ENCODE results near the gene NPTX2. TPM values are rescaled to one million over a fixed set of nuclear protein-coding genes. Genes with fewer than 3 reads are reported as not detected.

NPTX2 gene
- total RNA-seq, 1 experiment from 2014 or later = 2.1 TPM

DNA sequence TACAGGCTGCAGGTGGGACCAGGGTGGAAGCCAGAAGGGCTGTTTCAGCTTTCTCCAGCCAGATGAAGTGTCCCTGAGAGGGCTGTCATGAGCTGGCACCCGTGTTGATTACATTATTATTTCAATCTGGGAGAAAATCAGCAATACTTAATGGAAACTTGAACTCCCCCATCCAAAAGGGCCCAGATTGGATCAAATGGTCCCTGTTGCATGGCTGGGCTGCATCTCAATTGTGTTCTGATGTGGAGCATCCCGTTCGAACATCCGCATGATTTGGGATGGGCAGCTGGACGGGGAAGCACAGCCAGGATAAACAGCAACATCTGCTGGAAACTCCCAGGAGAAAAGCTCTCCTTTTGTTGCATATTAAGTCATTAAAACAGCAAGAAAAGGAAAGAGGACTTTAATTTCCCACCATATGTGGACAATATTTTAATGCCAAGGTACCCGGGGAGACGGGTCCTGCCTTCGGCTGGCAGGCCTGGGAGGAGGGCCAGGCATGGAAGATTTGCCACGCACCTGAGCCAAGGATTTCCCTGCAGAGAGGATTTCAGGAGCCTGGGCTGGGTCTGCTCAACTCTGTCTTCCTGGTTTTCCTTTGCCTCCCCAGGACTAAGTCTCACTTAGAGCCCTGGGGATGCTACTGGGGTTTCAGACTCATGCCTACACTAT is 52.4 kb downstream of the NPTX2 start:
- no peak for DNase-seq
- Histone ChIP-seq H3K36me3 (no peaks in the 10 kb centered on the region), H3K9me3 (no peaks in the 10 kb centered on the region), H3K27me3 (no peaks in the 10 kb centered on the region; the same call in 1 of the 2 replicates), H3K4me3 (no peak overlapping the region)

- no peak overlapping the region for H3K4me3 ChIP-seq
- DNase-seq = no peak
- H3K36me3 ChIP-seq = no peaks in the 10 kb centered on the region
- H3K9me3 ChIP-seq = no peaks in the 10 kb centered on the region
- H3K27me3 ChIP-seq = no peaks in the 10 kb centered on the region; the same call in 1 of the 2 replicates
Measured at GRCh38 chr7:98670186-98670585, 53.1 kb downstream of the NPTX2 start.

- Histone ChIP-seq H3K4me3 (no peak overlapping the region), H3K36me3 (no peaks in the 10 kb centered on the region), H3K9me3 (no peaks in the 10 kb centered on the region), H3K27me3 (no peaks in the 10 kb centered on the region; the same call in 1 of the 2 replicates)
- no peak for DNase-seq
Measured at GRCh38 chr7:98671733-98672331, 54.7 kb downstream of the NPTX2 start.

- Histone ChIP-seq H3K9me3 (no peaks in the 10 kb centered on the region), H3K36me3 (no peaks in the 10 kb centered on the region), H3K27me3 (no peaks in the 10 kb centered on the region; the same call in 1 of the 2 replicates), H3K4me3 (no peak overlapping the region)
- no peak for DNase-seq
Measured at GRCh38 chr7:98674461-98674860, 57.4 kb downstream of the NPTX2 start.

DNA sequence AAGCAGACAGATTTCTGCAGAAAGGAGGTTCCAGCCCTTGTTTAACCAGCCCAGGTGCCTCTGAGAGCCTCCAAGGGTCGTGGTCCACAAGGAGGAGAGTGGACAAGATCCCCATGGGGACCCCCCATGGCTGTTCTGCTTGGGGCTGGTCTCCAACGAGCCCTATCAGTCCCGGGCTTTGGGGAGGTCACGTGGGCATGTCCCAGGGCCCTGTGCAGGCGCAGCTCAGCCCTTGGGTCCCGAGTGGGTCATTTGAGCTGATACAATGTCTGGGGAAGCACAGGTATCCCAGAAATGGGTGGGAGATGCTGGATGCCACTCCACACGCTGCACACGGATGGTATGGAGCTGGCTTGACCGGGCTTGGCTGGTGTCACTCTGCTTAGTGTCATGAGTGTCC is 57.8 kb downstream of the NPTX2 start:
- H3K4me3 ChIP-seq = no peak overlapping the region
- no peaks in the 10 kb centered on the region for H3K36me3 ChIP-seq
- H3K27me3 ChIP-seq = no peaks in the 10 kb centered on the region
- DNase-seq = no peak
- no peaks in the 10 kb centered on the region for H3K9me3 ChIP-seq

GRCh38 chr7:98678215-98678614 is 61.1 kb downstream of the NPTX2 start:
- Histone ChIP-seq H3K9me3 (no peaks in the 10 kb centered on the region), H3K27me3 (no peaks in the 10 kb centered on the region), H3K4me3 (no peak overlapping the region), H3K36me3 (no peaks in the 10 kb centered on the region)
- no peak for DNase-seq

Other genes starting within 250 kb of the NPTX2 start
- gene BAIAP2L1, start 216.2 kb upstream of the NPTX2 start, total RNA-seq (2014; rRNA removed; shearing (Covaris generic); ENCODE audit: low replicate concordance) = 9.6 and 11.0 TPM in 2 replicates